Colonic mucosa (tissue), 4 donors: ENCODE data around the gene CXorf51B. TPM values are rescaled to one million over a fixed set of nuclear protein-coding genes. Genes with fewer than 3 reads are reported as not detected.
"Not testable (repeated sequence)": the region's sequence is repeated elsewhere in the genome, so short reads cannot be mapped to it uniquely, and the experiment has no call there.

Experiments used
- DNase-seq: peaks from one replicate; pipeline ENCODE4 v3.0.0-alpha.2; 2020
- H3K27ac ChIP-seq: fragments of 200-600 bp; one replicate; pipeline ENCODE4 v1.8.0; 2021
- H3K27me3 ChIP-seq: fragments of 200-600 bp; one replicate; pipeline ENCODE4 v1.8.0; 2021
- H3K36me3 ChIP-seq: fragments of 200-600 bp; one replicate; pipeline ENCODE4 v1.8.0; 2021
- H3K4me1 ChIP-seq: fragments of 200-600 bp; one replicate; pipeline ENCODE4 v1.8.0; 2021; ENCODE audit warnings: mild to moderate bottlenecking
- H3K4me3 ChIP-seq: fragments of 200-600 bp; one replicate; pipeline ENCODE4 v1.8.0; 2021
- H3K9ac ChIP-seq, 2 donors: one replicate each; pipeline ENCODE4 v1.7.0; 2013; ENCODE audit warnings: control low read depth in 2 of 2, low read depth in 2 of 2, low read length in 2 of 2
- H3K9me3 ChIP-seq: fragments of 200-600 bp; one replicate; pipeline ENCODE4 v1.8.0; 2021
- intact Hi-C: fragments of 100-400 bp; cut with DNase I; formaldehyde crosslinking; loops from one replicate; pipeline ENCODE4 v1.14.1; 2022
- total RNA-seq, 2 donors: library from RNA; stranded (reverse); fragmentation: NEBNext Ultra II Directional in 1 of 2; extraction: Animal tissue kit (Norgen Biotek cat#: 25700) in 1 of 2; gene quantifications; one replicate each; pipeline ENCODE4 v1.2.1, GENCODE V29; 2021
- TF ChIP-seq, protein P1 (sequence below): fragments of 200-600 bp; IDR thresholded peaks from one replicate; pipeline ENCODE4 v1.8.0; 2022; ENCODE audit warnings: antibody characterized with exemption, mild to moderate bottlenecking
- donor health status: healthy.
- donor health status: DM: no; HTN: no; CAD: no.
- donor health status: DM: no; HTN: no; CAD: no.

The CXorf51B gene
- total RNA-seq: not detected

GRCh38 chrX:146809471-146809870 lies at the start of gene CXorf51B:
TSS of gene CXorf51B (plus strand) at chrX:146809771. CDS start at chrX:146809792, 21 bp downstream.
- H3K27ac ChIP-seq, H3K9me3 ChIP-seq, H3K36me3 ChIP-seq, intact Hi-C loops, H3K4me1 ChIP-seq, H3K27me3 ChIP-seq, H3K9ac ChIP-seq, DNase-seq, H3K4me3 ChIP-seq: not testable (repeated sequence)

DNA sequence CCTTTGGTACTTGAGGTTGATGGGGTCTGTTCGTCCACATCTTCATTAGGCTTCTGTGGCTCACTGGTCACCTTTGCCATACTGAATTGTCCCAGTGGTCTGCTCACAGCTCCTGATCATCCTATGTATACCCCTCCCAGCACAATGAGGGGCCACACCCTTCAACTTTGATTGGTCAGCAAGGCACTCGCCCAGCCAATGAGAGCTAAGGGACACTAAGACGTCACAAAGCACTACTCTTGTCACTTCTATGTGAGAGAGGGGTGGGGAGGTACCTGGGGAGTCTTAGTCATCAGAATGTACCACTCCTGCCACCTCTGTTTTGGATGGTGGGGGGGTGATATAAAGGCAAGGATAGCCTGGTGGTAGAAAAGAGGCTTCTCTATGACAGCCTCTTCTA lies 5.1 kb downstream of the CXorf51B start, which contains the start of gene CXorf51A:
TSS of gene CXorf51A (minus strand) at position 101 of the 400 bp plus-strand sequence. CDS start at position 80, 21 bp downstream.
- H3K27ac ChIP-seq, H3K4me3 ChIP-seq, H3K4me1 ChIP-seq, H3K36me3 ChIP-seq, H3K27me3 ChIP-seq, DNase-seq, H3K9ac ChIP-seq, intact Hi-C loops, H3K9me3 ChIP-seq: not testable (repeated sequence)

- Histone ChIP-seq H3K27me3 (no peaks in the 10 kb centered on the region), H3K36me3 (no peaks in the 10 kb centered on the region), H3K4me3 (no peak overlapping the region), H3K9me3 (no peaks in the 10 kb centered on the region), H3K4me1 (no peaks in the 10 kb centered on the region), H3K9ac (no peak overlapping the region), H3K27ac (no peak overlapping the region)
- intact Hi-C loops: no loop called here
- TF ChIP-seq, protein P1, sequence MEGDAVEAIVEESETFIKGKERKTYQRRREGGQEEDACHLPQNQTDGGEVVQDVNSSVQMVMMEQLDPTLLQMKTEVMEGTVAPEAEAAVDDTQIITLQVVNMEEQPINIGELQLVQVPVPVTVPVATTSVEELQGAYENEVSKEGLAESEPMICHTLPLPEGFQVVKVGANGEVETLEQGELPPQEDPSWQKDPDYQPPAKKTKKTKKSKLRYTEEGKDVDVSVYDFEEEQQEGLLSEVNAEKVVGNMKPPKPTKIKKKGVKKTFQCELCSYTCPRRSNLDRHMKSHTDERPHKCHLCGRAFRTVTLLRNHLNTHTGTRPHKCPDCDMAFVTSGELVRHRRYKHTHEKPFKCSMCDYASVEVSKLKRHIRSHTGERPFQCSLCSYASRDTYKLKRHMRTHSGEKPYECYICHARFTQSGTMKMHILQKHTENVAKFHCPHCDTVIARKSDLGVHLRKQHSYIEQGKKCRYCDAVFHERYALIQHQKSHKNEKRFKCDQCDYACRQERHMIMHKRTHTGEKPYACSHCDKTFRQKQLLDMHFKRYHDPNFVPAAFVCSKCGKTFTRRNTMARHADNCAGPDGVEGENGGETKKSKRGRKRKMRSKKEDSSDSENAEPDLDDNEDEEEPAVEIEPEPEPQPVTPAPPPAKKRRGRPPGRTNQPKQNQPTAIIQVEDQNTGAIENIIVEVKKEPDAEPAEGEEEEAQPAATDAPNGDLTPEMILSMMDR: no peak
- no peak for DNase-seq
These were observed 22.4 kb downstream of the CXorf51B start for GRCh38 chrX:146831994-146832393.

DNA sequence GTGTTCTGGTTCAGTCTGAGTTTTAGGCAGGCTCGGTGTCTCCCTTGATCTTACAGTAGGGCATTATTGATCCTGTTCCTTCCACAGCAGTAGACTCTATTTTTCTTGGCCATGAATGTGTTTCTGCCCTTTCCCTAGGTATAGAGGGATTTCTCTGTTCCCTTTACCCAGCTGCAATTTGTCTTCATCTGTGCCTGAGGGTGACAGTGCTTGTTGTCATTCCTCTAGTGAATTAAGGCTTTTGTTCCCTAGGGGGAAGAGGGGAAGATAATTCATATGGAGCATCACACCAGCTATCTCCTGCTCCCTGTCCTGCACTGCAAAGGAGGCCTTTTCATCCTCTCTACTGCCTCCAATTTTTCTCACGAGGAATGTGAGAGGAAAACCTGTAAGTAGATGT lies 44.7 kb downstream of the CXorf51B start:
- H3K36me3 ChIP-seq: no peaks in the 10 kb centered on the region
- no peak overlapping the region for H3K9ac ChIP-seq
- H3K27me3 ChIP-seq: no peaks in the 10 kb centered on the region
- H3K9me3 ChIP-seq: no peaks in the 10 kb centered on the region
- no peak overlapping the region for H3K4me3 ChIP-seq
- TF ChIP-seq, protein P1: no peak
- no peaks in the 10 kb centered on the region for H3K4me1 ChIP-seq
- DNase-seq: no peak
- intact Hi-C loops: no loop called here
- H3K27ac ChIP-seq: no peak overlapping the region

Other genes starting within 250 kb of the CXorf51B start
- not detected for gene CXorf51A, start 5.0 kb downstream of the CXorf51B start, total RNA-seq